Measurements from ENCODE around the gene MATCAP1. TPM values are rescaled to one million over a fixed set of nuclear protein-coding genes. Genes with fewer than 3 reads are reported as not detected.

Gene MATCAP1
- total and polyA plus RNA-seq, 10 of the 15 experiments (the other 5 are each of a cell fraction or from before 2014, with no cell fraction given) = 2.8 to 25.8 (median 8.6) TPM

GRCh38 chr16:67184995-67185650, 1.4 kb upstream of the MATCAP1 start (continued):
- TF ChIP-seq MEF2B (IDR thresholded peaks at IDR 0.05; ENCODE audit: partially characterized antibody, poor library complexity, severe bottlenecking) = no peak
- no peak for TF ChIP-seq SPI1 (IDR thresholded peaks at IDR 0.05; ENCODE audit: borderline replicate concordance, insufficient read depth, low read depth, low read length)
- TF ChIP-seq IRF4 (IDR thresholded peaks at IDR 0.05; ENCODE audit: low read depth, low read length) = no peak
- no peak for TF ChIP-seq ZSCAN29 (IDR thresholded peaks at IDR 0.05)
- no peak for TF ChIP-seq RBBP5 (conservative IDR thresholded peaks at IDR 0.05)
- TF ChIP-seq HDAC2 (IDR thresholded peaks at IDR 0.05) = no peak
- TF ChIP-seq SMC3 (IDR thresholded peaks at IDR 0.05; ENCODE audit: borderline replicate concordance, low read length) = peak; percentile 95
- 0 out of 2 replicates have a peak, but pooled peaks have one; percentile 13 for TF ChIP-seq RUNX3 (IDR thresholded peaks at IDR 0.05; ENCODE audit: low read length)
- no peak for TF ChIP-seq E4F1 (IDR thresholded peaks at IDR 0.05; ENCODE audit: borderline replicate concordance, partially characterized antibody)
- TF ChIP-seq ZNF687 (IDR thresholded peaks at IDR 0.05) = no peak
- TF ChIP-seq RAD21 (IDR thresholded peaks at IDR 0.05; ENCODE audit: insufficient read depth, low read depth, low read length) = peak; percentile 79
- TF ChIP-seq KLF5 (IDR thresholded peaks at IDR 0.05; ENCODE audit: partially characterized antibody) = no peak
- no peak for TF ChIP-seq GABPA (IDR thresholded peaks at IDR 0.05; ENCODE audit: low read depth)
- TF ChIP-seq HDGF (IDR thresholded peaks at IDR 0.05) = no peak
- no peak for TF ChIP-seq ZNF274 (IDR thresholded peaks at IDR 0.05; ENCODE audit: insufficient read depth, insufficient read length)
- no peak for TF ChIP-seq BCLAF1 (IDR thresholded peaks at IDR 0.05)
- 0 out of 2 replicates have a peak, but pooled peaks have one; percentile 23 for TF ChIP-seq PAX5 (IDR thresholded peaks at IDR 0.05; ENCODE audit: borderline replicate concordance, low read depth, low read length)
- no peak for TF ChIP-seq KAT2A (conservative IDR thresholded peaks at IDR 0.05; ENCODE audit: control insufficient read depth, low read depth, low read length)
- TF ChIP-seq TARDBP (IDR thresholded peaks at IDR 0.05; ENCODE audit: borderline replicate concordance) = no peak
- TF ChIP-seq MYC (IDR thresholded peaks at IDR 0.05; ENCODE audit: insufficient read depth, insufficient read length, insufficient replicate concordance, low read length, severe bottlenecking) = no peak
- TF ChIP-seq E2F4 (IDR thresholded peaks at IDR 0.05; ENCODE audit: low read depth, low read length) = no peak
